Measurements from ENCODE around the gene REEP2. TPM values are rescaled to one million over a fixed set of nuclear protein-coding genes. Genes with fewer than 3 reads are reported as not detected.

The REEP2 gene
- total and polyA plus RNA-seq, 2 experiments from 2014 or later, result 0.66 to 0.67 TPM

- TF ChIP-seq EZH2 (IDR thresholded peaks at IDR 0.05; ENCODE audit: borderline replicate concordance), result no peak
- TF ChIP-seq EZH2phosphoT487 (IDR thresholded peaks at IDR 0.05; ENCODE audit: low read depth, severe bottlenecking, unreplicated experiment), result no peak
- no peak for TF ChIP-seq CTCF (IDR thresholded peaks at IDR 0.05; ENCODE audit: poor library complexity)
- no peak overlapping the region for H3K4me2 ChIP-seq
- DNase-seq (ENCODE audit: low spot score), result peak; percentile 42
- no peaks in the 10 kb centered on the region for H3K27me3 ChIP-seq
- no peaks in the 10 kb centered on the region for H3K9me3 ChIP-seq (ENCODE audit: low read depth)
- WGBS (ENCODE audit: low lambda C conversion rate, missing lambda C conversion rate), result 87% methylated on average over 11 of the region's 11 CpGs
- no peaks in the 10 kb centered on the region for H3K9me2 ChIP-seq (replicated peaks; ENCODE audit: insufficient read depth)
- H4K20me1 ChIP-seq (ENCODE audit: insufficient read depth, poor library complexity, severe bottlenecking), result peaks cover 10% of the 10 kb centered on the region
- H3K4me1 ChIP-seq (ENCODE audit: insufficient read depth), result peaks cover 6% of the 10 kb centered on the region
- no peak overlapping the region for H3K4me3 ChIP-seq
- no peak overlapping the region for H3K27ac ChIP-seq
- no peaks in the 10 kb centered on the region for H3K79me2 ChIP-seq
- H3K36me3 ChIP-seq (replicated peaks; ENCODE audit: insufficient read depth, low read depth), result no peaks in the 10 kb centered on the region
- no peak overlapping the region for H2AFZ ChIP-seq
These were observed 22.7 kb downstream of the REEP2 start for GRCh38 chr5:138461343-138462125.

- peak overlapping the region; percentile 98 for H3K27ac ChIP-seq
- TF ChIP-seq EZH2phosphoT487 (IDR thresholded peaks at IDR 0.05; ENCODE audit: low read depth, severe bottlenecking, unreplicated experiment) (no peak), CTCF (IDR thresholded peaks at IDR 0.05; ENCODE audit: poor library complexity) (no peak), EZH2 (IDR thresholded peaks at IDR 0.05; ENCODE audit: borderline replicate concordance) (no peak)
- peak overlapping the region; percentile 33 for H2AFZ ChIP-seq
- H3K4me3 ChIP-seq, result peak overlapping the region; percentile 18
- no peaks in the 10 kb centered on the region for H3K79me2 ChIP-seq
- no peaks in the 10 kb centered on the region for H3K27me3 ChIP-seq
- DNase-seq (ENCODE audit: low spot score), result peak; percentile 49
- H3K9me3 ChIP-seq (ENCODE audit: low read depth), result no peaks in the 10 kb centered on the region
- peak overlapping the region; percentile 85 for H3K4me2 ChIP-seq
- H4K20me1 ChIP-seq (ENCODE audit: insufficient read depth, poor library complexity, severe bottlenecking), result peaks cover 25% of the 10 kb centered on the region
- WGBS (ENCODE audit: low lambda C conversion rate, missing lambda C conversion rate), result 29% methylated on average over 13 of the region's 21 CpGs
- H3K36me3 ChIP-seq (replicated peaks; ENCODE audit: insufficient read depth, low read depth), result no peaks in the 10 kb centered on the region
- no peaks in the 10 kb centered on the region for H3K9me2 ChIP-seq (replicated peaks; ENCODE audit: insufficient read depth)
- peaks cover 6% of the 10 kb centered on the region for H3K4me1 ChIP-seq (ENCODE audit: insufficient read depth)
These were observed 24.7 kb downstream of the REEP2 start for GRCh38 chr5:138463419-138464007.

- no peaks in the 10 kb centered on the region for H3K27me3 ChIP-seq
- peaks cover 25% of the 10 kb centered on the region for H4K20me1 ChIP-seq (ENCODE audit: insufficient read depth, poor library complexity, severe bottlenecking)
- H3K9me2 ChIP-seq (replicated peaks; ENCODE audit: insufficient read depth), result no peaks in the 10 kb centered on the region
- WGBS (ENCODE audit: low lambda C conversion rate, missing lambda C conversion rate), result 0% methylated on average over 30 of the region's 34 CpGs
- H3K79me2 ChIP-seq, result no peaks in the 10 kb centered on the region
- TF ChIP-seq EZH2 (IDR thresholded peaks at IDR 0.05; ENCODE audit: borderline replicate concordance) (no peak), CTCF (IDR thresholded peaks at IDR 0.05; ENCODE audit: poor library complexity) (peak; percentile 89)
- H2AFZ ChIP-seq, result peak overlapping the region; percentile 33
- H3K4me2 ChIP-seq, result peak overlapping the region; percentile 85
- DNase-seq (ENCODE audit: low spot score), result peak; percentile 99
- H3K36me3 ChIP-seq (replicated peaks; ENCODE audit: insufficient read depth, low read depth), result no peaks in the 10 kb centered on the region
- peaks cover 6% of the 10 kb centered on the region for H3K4me1 ChIP-seq (ENCODE audit: insufficient read depth)
- H3K9me3 ChIP-seq (ENCODE audit: low read depth), result no peaks in the 10 kb centered on the region
- H3K4me3 ChIP-seq, result peak overlapping the region; percentile 32
- peak overlapping the region; percentile 98 for H3K27ac ChIP-seq
These were observed 25.1 kb downstream of the REEP2 start for GRCh38 chr5:138464008-138464387.
